GM10847 (cell line): ENCODE results near the gene ADM5.

ENCODE experiments used
- POLR2A ChIP-seq: IDR thresholded peaks from 2 replicates; pipeline ENCODE4 v1.6.1; 2011; ENCODE audit not compliant: insufficient read length; ENCODE audit errors: extremely low read depth

ADM5 gene

GRCh38 chr19:49669516-49669915 lies 19.9 kb upstream of the ADM5 start:
- no peak for TF ChIP-seq POLR2A

DNA sequence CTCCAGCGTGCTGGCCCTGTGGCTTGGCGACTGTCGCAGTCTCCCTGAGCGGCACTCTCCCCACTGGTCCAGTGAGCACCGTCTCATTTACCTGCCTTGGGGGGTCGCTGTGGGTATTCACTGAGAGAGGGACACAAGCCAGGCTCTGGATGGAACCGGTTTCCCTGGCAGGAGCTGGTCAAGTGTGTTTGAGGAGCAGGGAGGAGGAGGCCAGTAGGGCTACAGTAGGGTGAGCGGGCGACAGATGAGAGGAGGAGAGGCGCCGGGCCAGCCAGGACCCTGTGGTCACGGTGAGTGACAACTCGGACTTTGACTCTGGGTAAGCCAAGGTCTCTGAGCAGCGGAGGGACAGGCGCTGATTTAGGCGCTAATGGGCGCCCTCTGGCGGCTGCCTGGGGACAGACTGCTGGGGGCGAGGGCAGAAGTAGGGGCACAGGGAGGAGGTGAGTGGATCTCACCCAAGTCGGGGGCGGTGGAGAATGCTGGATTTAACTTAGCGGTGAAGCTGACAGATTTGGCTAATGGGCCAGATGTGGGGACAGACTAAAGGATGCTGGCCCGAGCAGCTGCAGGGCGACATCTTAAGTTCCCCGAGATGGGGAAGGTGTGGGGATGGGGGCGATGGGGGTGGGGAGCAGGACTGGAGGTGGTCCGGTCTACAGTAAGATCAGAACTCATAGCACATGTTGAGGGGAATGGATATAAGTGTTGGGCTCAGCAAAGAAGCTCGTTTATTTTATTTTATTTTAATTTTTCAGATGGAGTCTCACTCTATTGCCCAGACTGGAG lies 17.1 kb upstream of the ADM5 start:
- TF ChIP-seq POLR2A = no peak

DNA sequence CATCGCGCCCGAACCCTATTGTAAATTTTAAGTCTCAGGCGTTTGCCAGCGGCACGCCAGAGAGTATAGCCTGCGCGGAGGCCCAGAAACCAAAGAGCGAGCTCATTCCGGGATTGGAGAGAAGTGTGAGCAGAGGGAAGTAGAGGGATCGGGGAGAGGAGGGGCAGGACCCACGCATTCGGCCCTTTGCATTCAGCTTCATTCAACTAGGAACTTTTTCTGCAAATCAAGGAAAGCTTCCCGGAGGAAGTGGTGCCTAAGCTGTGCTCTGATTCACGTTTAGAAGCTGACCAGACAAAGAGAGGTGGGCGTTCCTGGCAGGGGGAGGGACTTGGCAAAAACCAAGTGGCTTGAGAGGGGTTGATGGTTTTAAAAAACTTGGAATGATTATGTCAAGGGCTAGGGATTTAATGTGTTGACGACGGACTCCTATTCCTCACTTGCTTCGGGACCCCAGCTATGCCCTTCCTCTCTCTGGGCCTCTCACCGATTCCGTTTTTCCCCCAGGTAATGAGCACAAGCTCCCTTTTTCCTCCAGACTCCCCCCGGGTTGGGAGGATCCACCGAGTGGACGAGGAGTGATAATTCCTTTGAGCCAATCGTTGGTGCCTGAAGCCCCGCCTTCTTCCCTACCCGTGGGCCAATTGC lies 13.1 kb upstream of the ADM5 start:
- TF ChIP-seq POLR2A = peak; percentile 82

DNA sequence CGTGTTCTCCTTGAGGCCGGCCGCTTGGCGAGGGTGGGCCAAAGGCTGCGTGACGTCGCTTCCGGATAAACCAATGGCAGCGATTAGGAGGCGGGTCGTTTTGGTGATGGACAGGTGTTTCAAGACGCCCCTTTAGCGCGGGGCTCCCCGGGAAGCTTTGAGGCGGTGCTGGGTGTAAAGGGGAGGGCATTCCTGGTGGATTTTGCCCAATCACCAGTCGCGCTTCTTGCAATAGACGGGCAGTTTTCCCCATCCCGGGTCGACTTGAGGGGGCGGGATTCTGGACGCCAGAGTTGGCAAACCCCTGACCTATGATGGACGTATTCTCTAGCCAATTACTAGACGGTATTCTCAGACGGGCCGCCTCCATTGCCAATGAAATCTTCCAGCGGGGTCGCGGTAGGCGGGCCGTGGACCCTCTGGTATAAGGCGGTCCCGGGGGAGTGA lies 12.6 kb upstream of the ADM5 start:
- TF ChIP-seq POLR2A = no peak

DNA sequence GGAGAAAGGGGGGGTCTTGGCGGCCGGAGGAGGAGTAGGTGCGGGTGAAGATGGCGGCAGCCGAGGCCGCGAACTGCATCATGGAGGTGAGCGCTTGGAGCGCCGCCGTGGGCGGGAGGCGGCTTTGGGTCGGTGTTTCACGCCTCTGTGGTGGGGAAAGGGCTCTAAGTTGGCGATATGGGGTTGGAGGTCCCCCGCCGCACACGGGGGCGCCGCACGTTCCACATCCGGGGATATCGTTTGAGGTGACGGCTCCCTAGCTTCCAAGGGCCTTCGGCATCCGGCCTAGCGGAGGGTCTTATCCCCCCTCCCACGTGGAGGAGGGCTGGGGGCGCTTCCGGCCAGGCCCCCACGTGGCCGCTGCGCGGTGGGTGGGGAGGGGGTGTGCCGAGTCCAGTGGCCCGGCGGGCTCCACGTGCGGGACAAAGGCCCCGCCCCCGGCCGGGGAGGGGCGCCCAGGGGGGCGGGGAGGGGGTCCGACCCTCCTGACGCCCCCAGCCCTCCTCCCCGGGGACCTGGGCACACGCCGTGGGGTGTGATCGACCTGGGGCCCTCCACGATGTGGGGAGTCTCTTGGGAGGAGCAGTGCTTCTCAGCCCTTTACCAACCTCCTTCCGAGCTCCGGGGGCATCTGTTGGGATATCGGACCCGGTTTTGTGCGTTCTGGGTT lies 12.0 kb upstream of the ADM5 start, which contains the start of gene PRMT1:
PRMT1 (plus strand) TSS at position 41 of the 670 bp plus-strand sequence; CDS start at position 51, 10 bp downstream.
- peak; percentile 87 for TF ChIP-seq POLR2A

DNA sequence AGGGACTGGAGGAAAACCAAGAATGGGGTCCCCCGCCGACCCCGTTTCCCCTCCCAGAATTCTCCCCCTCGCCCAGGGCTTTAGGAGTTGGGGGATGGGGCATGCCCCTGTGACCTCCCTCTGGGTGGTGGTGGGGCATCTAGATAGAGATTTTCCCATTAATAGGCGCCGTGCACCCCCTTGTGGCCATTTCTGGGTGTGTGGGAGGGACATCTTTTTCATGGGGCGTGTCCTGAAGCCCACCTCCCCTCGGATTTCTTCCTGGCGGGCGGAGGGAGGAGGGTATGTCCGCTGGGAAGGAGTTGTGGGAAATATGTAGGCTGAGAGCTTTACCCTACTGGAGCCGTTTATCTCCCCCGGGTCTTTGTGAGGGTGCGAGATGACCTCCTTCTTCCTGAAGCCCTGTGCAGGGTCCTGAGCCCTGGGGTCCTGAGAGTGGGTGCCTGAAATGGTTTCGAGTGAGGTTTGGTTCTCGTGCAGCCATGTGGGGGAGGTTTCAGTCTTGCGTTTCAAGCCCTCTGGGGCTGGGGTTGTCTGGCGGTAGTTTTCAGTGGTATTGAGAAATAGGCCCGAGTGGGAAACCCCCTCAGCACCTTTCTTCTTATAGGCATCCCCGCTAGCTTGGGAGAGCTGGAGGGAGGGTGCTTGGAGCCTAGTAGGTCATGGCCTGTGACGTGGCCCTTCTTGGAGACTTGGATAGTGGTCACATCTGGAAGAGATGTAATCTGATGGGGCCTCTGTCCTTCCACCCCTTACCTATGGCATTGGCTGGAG lies 11.3 kb upstream of the ADM5 start:
- TF ChIP-seq POLR2A = no peak

- TF ChIP-seq POLR2A = no peak
Observed at GRCh38 chr19:49678985-49679770, 10.2 kb upstream of the ADM5 start.

GRCh38 chr19:49679771-49680413 lies 9.5 kb upstream of the ADM5 start:
- no peak for TF ChIP-seq POLR2A

- TF ChIP-seq POLR2A = no peak
Observed at GRCh38 chr19:49680421-49681351, 8.7 kb upstream of the ADM5 start.

DNA sequence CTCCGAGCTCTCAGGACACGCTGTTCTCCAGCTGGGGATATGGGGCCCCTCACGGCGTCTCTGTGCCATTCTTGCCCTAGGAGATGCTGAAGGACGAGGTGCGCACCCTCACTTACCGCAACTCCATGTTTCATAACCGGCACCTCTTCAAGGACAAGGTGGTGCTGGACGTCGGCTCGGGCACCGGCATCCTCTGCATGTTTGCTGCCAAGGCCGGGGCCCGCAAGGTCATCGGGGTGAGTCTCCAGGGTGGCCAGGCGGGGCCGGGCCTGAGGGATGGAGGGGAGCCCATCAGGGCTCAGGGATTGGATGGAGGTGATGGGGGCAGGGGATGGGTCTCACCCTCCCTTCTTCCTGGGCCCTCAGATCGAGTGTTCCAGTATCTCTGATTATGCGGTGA lies 7.6 kb upstream of the ADM5 start:
- no peak for TF ChIP-seq POLR2A

GRCh38 chr19:49682274-49682673 lies 7.1 kb upstream of the ADM5 start:
- TF ChIP-seq POLR2A = no peak

DNA sequence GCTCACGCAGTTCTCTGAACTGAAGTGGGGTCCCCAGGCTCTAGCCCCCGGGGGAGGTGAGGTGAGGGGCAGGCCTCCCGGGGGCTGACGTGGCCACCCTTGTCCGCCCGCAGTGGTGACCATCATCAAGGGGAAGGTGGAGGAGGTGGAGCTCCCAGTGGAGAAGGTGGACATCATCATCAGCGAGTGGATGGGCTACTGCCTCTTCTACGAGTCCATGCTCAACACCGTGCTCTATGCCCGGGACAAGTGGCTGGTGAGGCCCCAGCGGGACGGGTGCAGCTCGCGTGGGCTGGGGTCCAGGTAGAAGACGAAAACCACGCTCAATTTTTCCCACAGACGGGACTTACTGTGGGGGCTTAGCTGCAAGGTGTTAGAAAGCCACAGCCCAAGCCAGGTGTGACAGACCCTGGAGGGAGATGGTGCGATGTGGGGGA lies 5.6 kb upstream of the ADM5 start:
- TF ChIP-seq POLR2A = no peak
